Activated CD8-positive, alpha-beta T cell treated with anti-CD3 and anti-CD28 coated beads for 36 hours (primary cell): ENCODE results near the gene TMEM63A. TPM values are rescaled to one million over a fixed set of nuclear protein-coding genes. Genes with fewer than 3 reads are reported as not detected.

Source experiments
- ATAC-seq: fragments of 200-7000 bp; cut with Tn5 transposase; one replicate; pipeline ENCODE4 v1.10.0; 2021; ENCODE audit warnings: mild to moderate bottlenecking, moderate library complexity
- CTCF ChIA-PET: fragments of 350-600 bp; sonication (Branson Sonifier 250); formaldehyde crosslinking; loops from one replicate; lab custom pipeline; 2021; ENCODE audit warnings: antibody characterized with exemption; lab: Charles Lee
- POLR2A ChIA-PET: fragments of 350-600 bp; sonication (Branson Sonifier 250); formaldehyde crosslinking; loops from one replicate; lab custom pipeline; 2021; ENCODE audit warnings: antibody characterized with exemption; lab: Charles Lee
- DNase-seq: peaks from one replicate; pipeline ENCODE4 v3.0.0-alpha.2; 2020
- H3K27ac Mint-ChIP-seq: one replicate; pipeline ENCODE4 v1.8.0; 2021; ENCODE audit warnings: mild to moderate bottlenecking, mixed read lengths
- H3K27me3 Mint-ChIP-seq: one replicate; pipeline ENCODE4 v1.8.0; 2021; ENCODE audit warnings: mixed read lengths
- H3K36me3 Mint-ChIP-seq: one replicate; pipeline ENCODE4 v1.8.0; 2021; ENCODE audit warnings: low read depth, mixed read lengths
- H3K4me1 Mint-ChIP-seq: one replicate; pipeline ENCODE4 v1.8.0; 2021; ENCODE audit warnings: low read depth, mixed read lengths
- H3K4me3 Mint-ChIP-seq: one replicate; pipeline ENCODE4 v1.8.0; 2021; ENCODE audit warnings: mild to moderate bottlenecking, moderate library complexity, mixed read lengths
- H3K9me3 Mint-ChIP-seq: one replicate; pipeline ENCODE4 v1.8.0; 2021; ENCODE audit warnings: mixed read lengths
- intact Hi-C: fragments of 100-400 bp; cut with micrococcal nuclease; formaldehyde crosslinking; loops from one replicate; pipeline ENCODE4 v1.10.0; 2022
- total RNA-seq, 2 experiments: library from RNA; stranded (reverse); gene quantifications; one replicate each; pipeline ENCODE4 v1.2.3, GENCODE V29; 2021
- TF ChIP-seq, protein P1 (sequence below): fragments of 200-600 bp; IDR thresholded peaks from one replicate; pipeline ENCODE4 v1.8.0; 2022; ENCODE audit warnings: antibody characterized with exemption, mild to moderate bottlenecking

The TMEM63A gene
- total RNA-seq, 2 experiments from 2014 or later, result 51.4 to 54.6 TPM

GRCh38 chr1:225844236-225845061 is 37.7 kb downstream of the TMEM63A start:
- H3K4me3 Mint-ChIP-seq, result no peak overlapping the region
- intact Hi-C loops, result no loop called here
- DNase-seq (no peak), ATAC-seq (no peak)
- TF ChIP-seq, protein P1, sequence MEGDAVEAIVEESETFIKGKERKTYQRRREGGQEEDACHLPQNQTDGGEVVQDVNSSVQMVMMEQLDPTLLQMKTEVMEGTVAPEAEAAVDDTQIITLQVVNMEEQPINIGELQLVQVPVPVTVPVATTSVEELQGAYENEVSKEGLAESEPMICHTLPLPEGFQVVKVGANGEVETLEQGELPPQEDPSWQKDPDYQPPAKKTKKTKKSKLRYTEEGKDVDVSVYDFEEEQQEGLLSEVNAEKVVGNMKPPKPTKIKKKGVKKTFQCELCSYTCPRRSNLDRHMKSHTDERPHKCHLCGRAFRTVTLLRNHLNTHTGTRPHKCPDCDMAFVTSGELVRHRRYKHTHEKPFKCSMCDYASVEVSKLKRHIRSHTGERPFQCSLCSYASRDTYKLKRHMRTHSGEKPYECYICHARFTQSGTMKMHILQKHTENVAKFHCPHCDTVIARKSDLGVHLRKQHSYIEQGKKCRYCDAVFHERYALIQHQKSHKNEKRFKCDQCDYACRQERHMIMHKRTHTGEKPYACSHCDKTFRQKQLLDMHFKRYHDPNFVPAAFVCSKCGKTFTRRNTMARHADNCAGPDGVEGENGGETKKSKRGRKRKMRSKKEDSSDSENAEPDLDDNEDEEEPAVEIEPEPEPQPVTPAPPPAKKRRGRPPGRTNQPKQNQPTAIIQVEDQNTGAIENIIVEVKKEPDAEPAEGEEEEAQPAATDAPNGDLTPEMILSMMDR, result no peak
- H3K27ac Mint-ChIP-seq, result no peak overlapping the region
- ChIA-PET POLR2A (no interaction called here), CTCF (interaction anchor here (1.2 to 2.3 kb wide), 2 partner anchors 10 to 363 kb away, joined by 3 to 4 read pairs; no protein-coding TSS in a partner anchor)
- H3K4me1 Mint-ChIP-seq, result peaks cover 38% of the 10 kb centered on the region
- H3K9me3 Mint-ChIP-seq, result no peaks in the 10 kb centered on the region
- peaks cover 10% of the 10 kb centered on the region for H3K36me3 Mint-ChIP-seq
- H3K27me3 Mint-ChIP-seq, result no peaks in the 10 kb centered on the region

- TF ChIP-seq, protein P1, result no peak
- no peaks in the 10 kb centered on the region for H3K27me3 Mint-ChIP-seq
- ChIA-PET POLR2A (interaction anchor here (1.7 kb wide), 1 partner anchor 8 kb away, joined by 4 read pairs; no protein-coding TSS in a partner anchor), CTCF (no interaction called here)
- no peak overlapping the region for H3K27ac Mint-ChIP-seq
- no peak for DNase-seq
- intact Hi-C loops, result no loop called here
- H3K4me1 Mint-ChIP-seq, result peaks cover 29% of the 10 kb centered on the region
- H3K36me3 Mint-ChIP-seq, result peaks cover 3% of the 10 kb centered on the region
- H3K9me3 Mint-ChIP-seq, result no peaks in the 10 kb centered on the region
- H3K4me3 Mint-ChIP-seq, result no peak overlapping the region
- no peak for ATAC-seq
Measured at GRCh38 chr1:225843426-225843795, 38.8 kb downstream of the TMEM63A start.

GRCh38 chr1:225842788-225843425 is 39.3 kb downstream of the TMEM63A start:
- ChIA-PET CTCF (interaction anchor here (1.3 kb wide), 1 partner anchor 9 kb away, joined by 3 read pairs; no protein-coding TSS in a partner anchor), POLR2A (interaction anchor here (0.7 to 1.7 kb wide), 2 partner anchors 9 to 366 kb away, joined by 3 to 4 read pairs; no protein-coding TSS in a partner anchor)
- H3K27me3 Mint-ChIP-seq, result no peaks in the 10 kb centered on the region
- no peak for DNase-seq
- peaks cover 24% of the 10 kb centered on the region for H3K4me1 Mint-ChIP-seq
- H3K27ac Mint-ChIP-seq, result no peak overlapping the region
- intact Hi-C loops, result no loop called here
- H3K36me3 Mint-ChIP-seq, result peaks cover 2% of the 10 kb centered on the region
- TF ChIP-seq, protein P1, result no peak
- no peak overlapping the region for H3K4me3 Mint-ChIP-seq
- no peaks in the 10 kb centered on the region for H3K9me3 Mint-ChIP-seq
- ATAC-seq, result no peak

- DNase-seq (peak; percentile 38), ATAC-seq (peak; percentile 57)
- Mint-ChIP-seq H3K9me3 (no peaks in the 10 kb centered on the region), H3K27ac (peak overlapping the region; percentile 46), H3K36me3 (peaks cover 2% of the 10 kb centered on the region), H3K27me3 (no peaks in the 10 kb centered on the region), H3K4me1 (peaks cover 17% of the 10 kb centered on the region), H3K4me3 (no peak overlapping the region)
- ChIA-PET CTCF (interaction anchor here (1.3 kb wide), 1 partner anchor 9 kb away, joined by 3 read pairs; no protein-coding TSS in a partner anchor), POLR2A (interaction anchor here (1.0 to 1.7 kb wide), 2 partner anchors 9 to 40 kb away, joined by 3 to 4 read pairs; partner anchors contain the start of gene TMEM63A)
- intact Hi-C loops, result no loop called here
- TF ChIP-seq, protein P1, result no peak
Measured at GRCh38 chr1:225842074-225842473, 40.1 kb downstream of the TMEM63A start.
